ENCODE measurements around the gene AGAP1. TPM values are rescaled to one million over a fixed set of nuclear protein-coding genes. Genes with fewer than 3 reads are reported as not detected.

Gene AGAP1
- total and polyA plus RNA-seq, 4 donors, result 2.0 to 8.5 (median 5.4) TPM

DNA sequence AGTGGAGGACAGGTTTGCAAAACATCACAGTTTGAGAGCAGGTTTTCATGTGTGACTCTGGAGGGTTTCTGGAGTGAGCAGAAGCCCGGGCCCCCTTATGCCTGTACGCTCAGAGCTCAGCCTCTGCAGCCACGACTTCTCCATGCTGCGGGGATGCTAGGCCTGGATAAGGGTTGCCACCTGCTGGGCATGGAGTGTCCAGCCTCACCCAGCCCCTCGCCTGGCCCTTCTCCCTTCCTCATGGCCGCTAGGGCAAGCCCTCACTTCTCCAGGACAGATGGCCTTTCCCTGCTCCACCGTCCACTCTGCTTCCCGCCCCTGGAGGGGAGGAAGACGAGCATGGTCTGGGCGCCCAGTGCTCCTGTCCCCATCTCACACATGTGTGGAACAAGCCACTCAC lies 355.6 kb downstream of the AGAP1 start:
- no peaks in the 10 kb centered on the region for H3K4me1 ChIP-seq (ENCODE audit: control insufficient read depth in 4 of 4, insufficient read depth in 4 of 4, low read length in 3 of 4)
- TF ChIP-seq, protein P1, sequence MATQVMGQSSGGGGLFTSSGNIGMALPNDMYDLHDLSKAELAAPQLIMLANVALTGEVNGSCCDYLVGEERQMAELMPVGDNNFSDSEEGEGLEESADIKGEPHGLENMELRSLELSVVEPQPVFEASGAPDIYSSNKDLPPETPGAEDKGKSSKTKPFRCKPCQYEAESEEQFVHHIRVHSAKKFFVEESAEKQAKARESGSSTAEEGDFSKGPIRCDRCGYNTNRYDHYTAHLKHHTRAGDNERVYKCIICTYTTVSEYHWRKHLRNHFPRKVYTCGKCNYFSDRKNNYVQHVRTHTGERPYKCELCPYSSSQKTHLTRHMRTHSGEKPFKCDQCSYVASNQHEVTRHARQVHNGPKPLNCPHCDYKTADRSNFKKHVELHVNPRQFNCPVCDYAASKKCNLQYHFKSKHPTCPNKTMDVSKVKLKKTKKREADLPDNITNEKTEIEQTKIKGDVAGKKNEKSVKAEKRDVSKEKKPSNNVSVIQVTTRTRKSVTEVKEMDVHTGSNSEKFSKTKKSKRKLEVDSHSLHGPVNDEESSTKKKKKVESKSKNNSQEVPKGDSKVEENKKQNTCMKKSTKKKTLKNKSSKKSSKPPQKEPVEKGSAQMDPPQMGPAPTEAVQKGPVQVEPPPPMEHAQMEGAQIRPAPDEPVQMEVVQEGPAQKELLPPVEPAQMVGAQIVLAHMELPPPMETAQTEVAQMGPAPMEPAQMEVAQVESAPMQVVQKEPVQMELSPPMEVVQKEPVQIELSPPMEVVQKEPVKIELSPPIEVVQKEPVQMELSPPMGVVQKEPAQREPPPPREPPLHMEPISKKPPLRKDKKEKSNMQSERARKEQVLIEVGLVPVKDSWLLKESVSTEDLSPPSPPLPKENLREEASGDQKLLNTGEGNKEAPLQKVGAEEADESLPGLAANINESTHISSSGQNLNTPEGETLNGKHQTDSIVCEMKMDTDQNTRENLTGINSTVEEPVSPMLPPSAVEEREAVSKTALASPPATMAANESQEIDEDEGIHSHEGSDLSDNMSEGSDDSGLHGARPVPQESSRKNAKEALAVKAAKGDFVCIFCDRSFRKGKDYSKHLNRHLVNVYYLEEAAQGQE (IDR thresholded peaks at IDR 0.05), result no peak
- TF ChIP-seq, protein P2, sequence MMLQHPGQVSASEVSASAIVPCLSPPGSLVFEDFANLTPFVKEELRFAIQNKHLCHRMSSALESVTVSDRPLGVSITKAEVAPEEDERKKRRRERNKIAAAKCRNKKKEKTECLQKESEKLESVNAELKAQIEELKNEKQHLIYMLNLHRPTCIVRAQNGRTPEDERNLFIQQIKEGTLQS (IDR thresholded peaks at IDR 0.05), result no peak
- no peak for DNase-seq (ENCODE audit: low spot score)
- no peaks in the 10 kb centered on the region for H3K9me3 ChIP-seq (ENCODE audit: control insufficient read depth in 4 of 4, low read length in 3 of 4)
- no peak overlapping the region for H3K4me3 ChIP-seq (ENCODE audit: low read depth in 1 of 3, low read length in 3 of 3)
- 97% methylated on average over 10 of the region's 10 CpGs for WGBS
- H3K27me3 ChIP-seq (ENCODE audit: control insufficient read depth in 4 of 4, insufficient read depth in 4 of 4, low read length in 3 of 4), result no peaks in the 10 kb centered on the region
- no peaks in the 10 kb centered on the region for H3K36me3 ChIP-seq (ENCODE audit: control insufficient read depth in 4 of 4, insufficient read depth in 3 of 4, low read depth in 1 of 4, low read length in 3 of 4)
- no peak overlapping the region for H3K27ac ChIP-seq (ENCODE audit: low read depth in 1 of 2, low read length in 2 of 2)
- H3K9ac ChIP-seq (ENCODE audit: low read depth in 1 of 2, low read length in 2 of 2), result no peak overlapping the region

DNA sequence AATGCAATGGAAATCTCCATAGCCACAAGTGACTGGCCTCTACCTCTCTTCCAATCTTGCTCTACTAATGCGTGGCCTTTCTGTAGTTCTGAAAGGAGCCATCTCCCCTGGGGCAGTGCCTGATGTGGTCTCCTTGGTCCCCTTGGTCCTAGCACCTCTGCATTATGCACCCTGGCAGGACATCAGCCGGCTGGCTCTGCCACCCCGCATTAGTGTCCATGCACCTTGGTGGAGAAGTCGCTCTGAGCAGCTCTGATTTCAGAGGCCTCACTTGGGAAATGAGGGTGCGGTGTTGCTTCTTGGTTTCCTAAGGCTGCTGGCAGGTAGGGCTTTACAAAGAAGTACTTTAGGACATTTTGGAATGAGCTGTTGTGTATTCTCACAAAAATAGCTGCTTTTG lies 356.4 kb downstream of the AGAP1 start:
- H3K27ac ChIP-seq (ENCODE audit: low read depth in 1 of 2, low read length in 2 of 2), result no peak overlapping the region
- H3K9ac ChIP-seq (ENCODE audit: low read depth in 1 of 2, low read length in 2 of 2), result no peak overlapping the region
- TF ChIP-seq, protein P2 (IDR thresholded peaks at IDR 0.05), result no peak
- TF ChIP-seq RAD21 (IDR thresholded peaks at IDR 0.05), result no peak
- no peak for TF ChIP-seq EGR1 (IDR thresholded peaks at IDR 0.05; ENCODE audit: low read depth in 2 of 2)
- TF ChIP-seq FOXA2 (IDR thresholded peaks at IDR 0.05), result no peak
- TF ChIP-seq FOXA1 (IDR thresholded peaks at IDR 0.05), result no peak
- no peak for TF ChIP-seq JUND (IDR thresholded peaks at IDR 0.05)
- no peak for TF ChIP-seq RXRA (IDR thresholded peaks at IDR 0.05)
- TF ChIP-seq, protein P3, sequence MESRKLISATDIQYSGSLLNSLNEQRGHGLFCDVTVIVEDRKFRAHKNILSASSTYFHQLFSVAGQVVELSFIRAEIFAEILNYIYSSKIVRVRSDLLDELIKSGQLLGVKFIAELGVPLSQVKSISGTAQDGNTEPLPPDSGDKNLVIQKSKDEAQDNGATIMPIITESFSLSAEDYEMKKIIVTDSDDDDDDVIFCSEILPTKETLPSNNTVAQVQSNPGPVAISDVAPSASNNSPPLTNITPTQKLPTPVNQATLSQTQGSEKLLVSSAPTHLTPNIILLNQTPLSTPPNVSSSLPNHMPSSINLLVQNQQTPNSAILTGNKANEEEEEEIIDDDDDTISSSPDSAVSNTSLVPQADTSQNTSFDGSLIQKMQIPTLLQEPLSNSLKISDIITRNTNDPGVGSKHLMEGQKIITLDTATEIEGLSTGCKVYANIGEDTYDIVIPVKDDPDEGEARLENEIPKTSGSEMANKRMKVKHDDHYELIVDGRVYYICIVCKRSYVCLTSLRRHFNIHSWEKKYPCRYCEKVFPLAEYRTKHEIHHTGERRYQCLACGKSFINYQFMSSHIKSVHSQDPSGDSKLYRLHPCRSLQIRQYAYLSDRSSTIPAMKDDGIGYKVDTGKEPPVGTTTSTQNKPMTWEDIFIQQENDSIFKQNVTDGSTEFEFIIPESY (IDR thresholded peaks at IDR 0.05), result no peak
- TF ChIP-seq, protein P1 (IDR thresholded peaks at IDR 0.05), result no peak
- TF ChIP-seq, protein P4, sequence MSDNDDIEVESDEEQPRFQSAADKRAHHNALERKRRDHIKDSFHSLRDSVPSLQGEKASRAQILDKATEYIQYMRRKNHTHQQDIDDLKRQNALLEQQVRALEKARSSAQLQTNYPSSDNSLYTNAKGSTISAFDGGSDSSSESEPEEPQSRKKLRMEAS (IDR thresholded peaks at IDR 0.05), result no peak
- TF ChIP-seq TAF1 (conservative IDR thresholded peaks at IDR 0.05), result no peak
- no peak for TF ChIP-seq HNF4A (conservative IDR thresholded peaks at IDR 0.05)
- TF ChIP-seq SP1 (IDR thresholded peaks at IDR 0.05), result no peak
- no peak for TF ChIP-seq GABPA (IDR thresholded peaks at IDR 0.05 in 1 of 2, conservative IDR thresholded peaks at IDR 0.05 in 1 of 2)
- no peak for TF ChIP-seq YY1 (IDR thresholded peaks at IDR 0.05)
- TF ChIP-seq NR2F2 (IDR thresholded peaks at IDR 0.05), result no peak
- TF ChIP-seq HNF4G (IDR thresholded peaks at IDR 0.05), result no peak
- TF ChIP-seq, protein P5, sequence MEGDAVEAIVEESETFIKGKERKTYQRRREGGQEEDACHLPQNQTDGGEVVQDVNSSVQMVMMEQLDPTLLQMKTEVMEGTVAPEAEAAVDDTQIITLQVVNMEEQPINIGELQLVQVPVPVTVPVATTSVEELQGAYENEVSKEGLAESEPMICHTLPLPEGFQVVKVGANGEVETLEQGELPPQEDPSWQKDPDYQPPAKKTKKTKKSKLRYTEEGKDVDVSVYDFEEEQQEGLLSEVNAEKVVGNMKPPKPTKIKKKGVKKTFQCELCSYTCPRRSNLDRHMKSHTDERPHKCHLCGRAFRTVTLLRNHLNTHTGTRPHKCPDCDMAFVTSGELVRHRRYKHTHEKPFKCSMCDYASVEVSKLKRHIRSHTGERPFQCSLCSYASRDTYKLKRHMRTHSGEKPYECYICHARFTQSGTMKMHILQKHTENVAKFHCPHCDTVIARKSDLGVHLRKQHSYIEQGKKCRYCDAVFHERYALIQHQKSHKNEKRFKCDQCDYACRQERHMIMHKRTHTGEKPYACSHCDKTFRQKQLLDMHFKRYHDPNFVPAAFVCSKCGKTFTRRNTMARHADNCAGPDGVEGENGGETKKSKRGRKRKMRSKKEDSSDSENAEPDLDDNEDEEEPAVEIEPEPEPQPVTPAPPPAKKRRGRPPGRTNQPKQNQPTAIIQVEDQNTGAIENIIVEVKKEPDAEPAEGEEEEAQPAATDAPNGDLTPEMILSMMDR (IDR thresholded peaks at IDR 0.05; ENCODE audit: low read depth, low read length, missing input control), result no peak
- no peaks in the 10 kb centered on the region for H3K4me1 ChIP-seq (ENCODE audit: control insufficient read depth in 4 of 4, insufficient read depth in 4 of 4, low read length in 3 of 4)
- no peaks in the 10 kb centered on the region for H3K9me3 ChIP-seq (ENCODE audit: control insufficient read depth in 4 of 4, low read length in 3 of 4)
- no peaks in the 10 kb centered on the region for H3K27me3 ChIP-seq (ENCODE audit: control insufficient read depth in 4 of 4, insufficient read depth in 4 of 4, low read length in 3 of 4)
- 79% methylated on average over 5 of the region's 5 CpGs for WGBS
- no peaks in the 10 kb centered on the region for H3K36me3 ChIP-seq (ENCODE audit: control insufficient read depth in 4 of 4, insufficient read depth in 3 of 4, low read depth in 1 of 4, low read length in 3 of 4)
- DNase-seq (ENCODE audit: low spot score), result no peak
- H3K4me3 ChIP-seq (ENCODE audit: low read depth in 1 of 3, low read length in 3 of 3), result no peak overlapping the region

All from liver (tissue), 9 donors.